Prostate gland (tissue), 2 donors: ENCODE measurements around the gene MSANTD1.

Experiments
- CTCF ChIP-seq, 4 experiments: fragments of 200-600 bp in 2 of 4; fragments of 450-650 bp in 2 of 4; sonication (generic) in 2 of 4; IDR thresholded peaks; 1 replicate in 3 of 4; 2 replicates in 1 of 4; pipeline ENCODE4 v1.5.1; 2016 to 2019; ENCODE audit warnings: antibody characterized with exemption in 4 of 4, mild to moderate bottlenecking in 2 of 4, moderate library complexity in 2 of 4
- POLR2A ChIP-seq: fragments of 450-650 bp; IDR thresholded peaks from one replicate; pipeline ENCODE4 v1.6.1; 2016; ENCODE audit warnings: antibody characterized with exemption, mild to moderate bottlenecking

GRCh38 chr4:3291969-3292570, 43.1 kb downstream of the MSANTD1 start:
- TF ChIP-seq CTCF (IDR thresholded peaks at IDR 0.05) (no peak), POLR2A (no peak)
